GM12865 (cell line): ENCODE results near the gene MRPS34.
A peak's percentile ranks its signal among the peaks of the same experiment; 100 is the strongest.

Source experiments
- DNase-seq: peaks from one replicate; pipeline ENCODE4 v3.0.0; 2010; ENCODE audit warnings: low read depth
- H3K4me3 ChIP-seq: 2 replicates; pipeline ENCODE4 v1.5.1; 2011; ENCODE audit warnings: mild to moderate bottlenecking, low read depth, low read length, control low read depth
- CTCF ChIP-seq: IDR thresholded peaks from 2 replicates; pipeline ENCODE4 v1.5.1; 2011; ENCODE audit warnings: low read length, control low read depth, low read depth, inconsistent platforms; ENCODE audit not compliant: insufficient read depth; ENCODE audit errors: missing control alignments

The MRPS34 gene

GRCh38 chr16:1818204-1818872, 45.4 kb upstream of the MRPS34 start:
- H3K4me3 ChIP-seq, result no peak overlapping the region
- DNase-seq, result no peak
- no peak for TF ChIP-seq CTCF

GRCh38 chr16:1817716-1818115, 44.8 kb upstream of the MRPS34 start:
- no peak overlapping the region for H3K4me3 ChIP-seq
- DNase-seq, result no peak
- TF ChIP-seq CTCF, result no peak

- TF ChIP-seq CTCF, result no peak
- DNase-seq, result no peak
- H3K4me3 ChIP-seq, result no peak overlapping the region
These were observed 44.3 kb upstream of the MRPS34 start for GRCh38 chr16:1817276-1817589.

- TF ChIP-seq CTCF, result no peak
- no peak overlapping the region for H3K4me3 ChIP-seq
- no peak for DNase-seq
These were observed 43.7 kb upstream of the MRPS34 start for GRCh38 chr16:1816396-1817275.

GRCh38 chr16:1815461-1815860, 42.5 kb upstream of the MRPS34 start:
- no peak for TF ChIP-seq CTCF
- no peak for DNase-seq
- no peak overlapping the region for H3K4me3 ChIP-seq

- DNase-seq, result peak; percentile 35
- no peak overlapping the region for H3K4me3 ChIP-seq
- TF ChIP-seq CTCF, result peak; percentile 14
These were observed 39.8 kb upstream of the MRPS34 start for GRCh38 chr16:1812732-1813163.

- DNase-seq, result no peak
- TF ChIP-seq CTCF, result no peak
- H3K4me3 ChIP-seq, result no peak overlapping the region
These were observed 37.6 kb upstream of the MRPS34 start for GRCh38 chr16:1810536-1810935.
